NOMO-1 treated with DMSO at 0.1 percent for 48 hours (cell line): ENCODE measurements around the gene IFRD2.
"Not testable (repeated sequence)": the region's sequence is repeated elsewhere in the genome, so short reads cannot be mapped to it uniquely, and the experiment has no call there.

Source experiments
- DNase-seq: peaks from one replicate; lab custom pipeline; 2025; ENCODE audit not compliant: unreplicated experiment; lab: John Stamatoyannopoulos, UW

Gene IFRD2

GRCh38 chr3:50286322-50287227 lies 5.7 kb downstream of the IFRD2 start:
- no peak for DNase-seq

- not testable (repeated sequence) for DNase-seq
These were observed 8.1 kb downstream of the IFRD2 start for GRCh38 chr3:50284121-50284520.

GRCh38 chr3:50279255-50280016 lies 12.8 kb downstream of the IFRD2 start:
- no peak for DNase-seq

- DNase-seq = no peak
These were observed 13.4 kb downstream of the IFRD2 start, which contains the start of gene LSMEM2 for GRCh38 chr3:50278880-50279224. TSS of gene LSMEM2 (plus strand) at chr3:50279087. CDS start at chr3:50279114, 27 bp downstream.

- no peak for DNase-seq
These were observed 13.9 kb downstream of the IFRD2 start for GRCh38 chr3:50278123-50278879.

- no peak for DNase-seq
These were observed 15.5 kb downstream of the IFRD2 start for GRCh38 chr3:50276762-50277101.

- no peak for DNase-seq
These were observed 16.1 kb downstream of the IFRD2 start for GRCh38 chr3:50275996-50276761.

GRCh38 chr3:50275141-50275995 lies 16.9 kb downstream of the IFRD2 start:
- no peak for DNase-seq

- DNase-seq = peak; percentile 49
These were observed 17.7 kb downstream of the IFRD2 start for GRCh38 chr3:50274371-50275104.

- no peak for DNase-seq
These were observed 18.6 kb downstream of the IFRD2 start for GRCh38 chr3:50273689-50274065.

GRCh38 chr3:50272911-50273688 lies 19.1 kb downstream of the IFRD2 start:
- DNase-seq = peak; percentile 80

- DNase-seq = not testable (repeated sequence)
These were observed 19.7 kb downstream of the IFRD2 start for GRCh38 chr3:50272538-50272910.

GRCh38 chr3:50271314-50271936 lies 20.8 kb downstream of the IFRD2 start:
- DNase-seq = no peak

GRCh38 chr3:50270422-50271224 lies 21.6 kb downstream of the IFRD2 start:
- DNase-seq = no peak

- DNase-seq = no peak
These were observed 22.2 kb downstream of the IFRD2 start for GRCh38 chr3:50269977-50270413.

GRCh38 chr3:50269460-50269859 lies 22.8 kb downstream of the IFRD2 start:
- no peak for DNase-seq
